ENCODE measurements around the gene RIMBP2. TPM values are rescaled to one million over a fixed set of nuclear protein-coding genes. Genes with fewer than 3 reads are reported as not detected.

The RIMBP2 gene
- total and polyA plus RNA-seq, 8 donors, result 0.42 to 19.0 (median 16.1) TPM

DNA sequence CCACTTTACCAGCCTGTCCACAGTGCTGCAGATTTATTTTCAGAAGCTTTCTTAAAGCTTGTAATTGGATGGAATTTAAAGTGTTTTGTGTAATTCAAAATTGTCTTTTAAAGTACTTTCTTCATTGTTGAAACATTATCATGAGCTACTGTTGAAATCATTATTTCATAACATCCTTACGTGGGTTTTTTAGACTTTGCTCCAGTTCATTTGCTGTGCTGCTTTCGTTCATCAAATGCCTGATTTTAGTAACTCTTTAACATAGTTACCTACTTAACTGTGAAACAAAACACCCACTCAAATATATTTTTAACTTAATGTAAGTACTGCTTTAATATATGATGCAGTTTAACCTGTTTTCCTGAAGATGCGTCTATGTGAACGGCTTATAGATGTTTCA lies 330.9 kb downstream of the RIMBP2 start:
- Histone ChIP-seq H3K9me3 (no peaks in the 10 kb centered on the region), H3K27ac (no peak overlapping the region), H3K27me3 (no peaks in the 10 kb centered on the region), H3K4me1 (no peaks in the 10 kb centered on the region), H3K4me3 (no peak overlapping the region), H3K36me3 (no peaks in the 10 kb centered on the region)
- DNase-seq, result no peak
- ATAC-seq, result no peak
- intact Hi-C loops (cut with DNase I), result no loop called here
- TF ChIP-seq, protein P1, sequence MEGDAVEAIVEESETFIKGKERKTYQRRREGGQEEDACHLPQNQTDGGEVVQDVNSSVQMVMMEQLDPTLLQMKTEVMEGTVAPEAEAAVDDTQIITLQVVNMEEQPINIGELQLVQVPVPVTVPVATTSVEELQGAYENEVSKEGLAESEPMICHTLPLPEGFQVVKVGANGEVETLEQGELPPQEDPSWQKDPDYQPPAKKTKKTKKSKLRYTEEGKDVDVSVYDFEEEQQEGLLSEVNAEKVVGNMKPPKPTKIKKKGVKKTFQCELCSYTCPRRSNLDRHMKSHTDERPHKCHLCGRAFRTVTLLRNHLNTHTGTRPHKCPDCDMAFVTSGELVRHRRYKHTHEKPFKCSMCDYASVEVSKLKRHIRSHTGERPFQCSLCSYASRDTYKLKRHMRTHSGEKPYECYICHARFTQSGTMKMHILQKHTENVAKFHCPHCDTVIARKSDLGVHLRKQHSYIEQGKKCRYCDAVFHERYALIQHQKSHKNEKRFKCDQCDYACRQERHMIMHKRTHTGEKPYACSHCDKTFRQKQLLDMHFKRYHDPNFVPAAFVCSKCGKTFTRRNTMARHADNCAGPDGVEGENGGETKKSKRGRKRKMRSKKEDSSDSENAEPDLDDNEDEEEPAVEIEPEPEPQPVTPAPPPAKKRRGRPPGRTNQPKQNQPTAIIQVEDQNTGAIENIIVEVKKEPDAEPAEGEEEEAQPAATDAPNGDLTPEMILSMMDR (IDR thresholded peaks at IDR 0.05), result no peak

DNA sequence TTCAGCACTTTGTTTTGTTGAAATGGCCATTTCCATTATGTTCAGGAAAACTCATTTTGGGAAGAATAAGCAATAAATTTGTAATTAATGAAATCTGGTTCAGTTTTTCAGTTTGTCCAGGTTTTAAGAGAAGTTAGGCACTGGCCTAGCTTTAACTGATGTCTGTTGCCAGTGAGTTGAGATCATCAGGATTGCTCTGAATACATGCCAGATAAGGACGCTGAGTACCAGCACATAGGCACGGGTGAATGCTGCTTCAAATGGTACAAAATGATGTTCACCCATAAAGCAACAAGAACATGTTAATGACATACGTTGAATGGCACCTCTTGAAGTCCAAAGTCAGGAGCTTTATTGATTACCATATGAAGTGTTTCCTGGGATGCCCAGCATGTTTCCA lies 331.9 kb downstream of the RIMBP2 start:
- no peak overlapping the region for H3K4me3 ChIP-seq
- no peaks in the 10 kb centered on the region for H3K36me3 ChIP-seq
- TF ChIP-seq, protein P1 (IDR thresholded peaks at IDR 0.05), result no peak
- H3K9me3 ChIP-seq, result no peaks in the 10 kb centered on the region
- intact Hi-C loops (cut with DNase I), result no loop called here
- H3K27me3 ChIP-seq, result no peaks in the 10 kb centered on the region
- H3K4me1 ChIP-seq, result no peaks in the 10 kb centered on the region
- H3K27ac ChIP-seq, result no peak overlapping the region
- ATAC-seq, result no peak
- no peak for DNase-seq

DNA sequence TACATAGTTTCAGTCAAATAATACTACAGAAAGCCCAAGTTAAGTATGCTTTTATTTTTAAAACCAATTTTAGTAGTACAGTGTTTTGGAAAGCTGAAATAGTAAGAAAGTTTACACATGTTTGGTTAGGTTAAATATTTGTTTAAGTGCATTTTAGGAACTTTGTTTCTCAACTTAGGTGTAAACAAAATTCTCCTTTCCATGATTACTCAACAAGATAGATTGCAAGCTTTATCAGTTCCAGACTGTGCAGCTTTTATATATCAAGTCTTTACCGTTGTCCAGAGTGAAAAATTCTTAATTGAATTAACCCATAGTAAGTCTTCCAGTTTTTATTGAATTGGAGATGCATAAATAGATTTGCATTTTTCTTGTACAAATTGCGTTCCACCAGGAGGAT lies 333.3 kb downstream of the RIMBP2 start:
- H3K4me1 ChIP-seq, result no peaks in the 10 kb centered on the region
- no peaks in the 10 kb centered on the region for H3K27me3 ChIP-seq
- DNase-seq (no peak), ATAC-seq (no peak)
- H3K4me3 ChIP-seq, result no peak overlapping the region
- no peaks in the 10 kb centered on the region for H3K36me3 ChIP-seq
- H3K9me3 ChIP-seq, result no peaks in the 10 kb centered on the region
- TF ChIP-seq, protein P1 (IDR thresholded peaks at IDR 0.05), result no peak
- no peak overlapping the region for H3K27ac ChIP-seq
- intact Hi-C loops (cut with DNase I), result no loop called here

DNA sequence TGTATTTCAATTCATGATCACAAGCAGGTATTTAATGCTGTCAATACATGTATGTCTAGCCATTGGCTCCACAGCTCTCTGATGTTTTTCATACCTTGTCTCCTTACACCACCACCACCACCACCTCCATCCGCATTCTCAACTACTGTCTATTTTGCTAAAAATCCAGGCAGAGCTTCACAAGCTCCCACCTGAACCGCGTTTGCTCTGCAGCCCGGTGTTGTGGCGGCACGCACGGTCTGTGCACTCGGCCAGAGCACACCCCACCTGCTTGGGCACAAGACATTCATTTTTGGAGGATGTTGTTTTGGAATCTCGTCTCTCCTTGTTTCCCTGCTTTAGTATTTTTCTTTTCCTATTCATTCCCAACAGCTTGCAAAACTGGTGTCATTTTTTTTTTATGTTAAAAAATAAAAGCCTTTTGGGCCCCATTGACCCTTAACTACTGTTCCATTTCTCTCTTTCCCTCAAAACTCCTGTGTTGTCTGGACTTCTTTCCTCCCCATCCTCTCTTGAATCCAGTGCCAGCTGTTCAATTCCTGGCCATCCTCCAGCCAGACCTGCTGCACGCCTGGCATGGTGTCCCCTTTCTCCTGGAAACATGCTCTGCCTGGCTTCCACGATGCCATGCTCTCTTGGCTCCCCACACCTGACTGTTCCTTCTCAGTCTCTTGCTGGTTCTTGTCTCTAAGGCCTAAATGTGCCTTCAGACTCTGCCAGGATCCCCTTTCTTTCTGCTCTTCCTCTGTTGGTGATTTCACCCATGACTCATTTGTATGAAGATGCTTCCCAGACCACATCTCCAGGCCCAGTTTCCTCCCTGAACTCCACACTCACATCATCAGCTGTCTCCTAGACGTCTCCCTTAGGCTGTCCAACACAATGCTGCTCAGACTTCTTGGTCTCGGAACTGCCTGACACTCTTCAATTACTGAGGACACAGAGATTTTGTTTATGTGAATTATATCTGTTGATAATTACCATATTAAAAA lies 340.5 kb downstream of the RIMBP2 start:
- Histone ChIP-seq H3K4me1 (no peaks in the 10 kb centered on the region), H3K27me3 (peaks cover 5 to 54% of the 10 kb centered on the region in 2 donors), H3K36me3 (no peaks in the 10 kb centered on the region), H3K4me3 (no peak overlapping the region), H3K9me3 (no peaks in the 10 kb centered on the region), H3K27ac (no peak overlapping the region)
- ATAC-seq (no peak), DNase-seq (no peak)
- TF ChIP-seq, protein P1 (IDR thresholded peaks at IDR 0.05), result no peak
- intact Hi-C loops (cut with DNase I), result no loop called here

DNA sequence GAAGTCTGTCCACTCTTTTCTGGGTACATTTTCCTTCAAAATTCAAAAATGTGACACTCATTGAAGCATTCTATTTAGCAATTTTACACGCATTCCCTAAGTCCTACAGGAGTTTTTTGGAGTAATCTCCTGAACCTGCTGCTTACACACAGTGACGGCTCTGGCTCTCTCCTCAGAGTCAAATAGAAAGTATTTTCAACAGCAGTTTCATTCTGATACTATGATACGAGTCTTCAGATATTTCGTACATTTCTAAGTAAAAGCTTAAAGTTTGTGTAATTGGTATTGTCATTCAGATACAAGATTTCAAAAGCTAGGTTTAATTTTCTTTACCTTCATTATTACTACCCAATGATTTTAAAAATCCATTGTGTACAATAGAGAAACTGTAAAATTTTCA lies 342.0 kb downstream of the RIMBP2 start:
- no peak overlapping the region for H3K4me3 ChIP-seq
- H3K4me1 ChIP-seq, result no peaks in the 10 kb centered on the region
- no peaks in the 10 kb centered on the region for H3K9me3 ChIP-seq
- H3K27ac ChIP-seq, result no peak overlapping the region
- intact Hi-C loops (cut with DNase I), result no loop called here
- TF ChIP-seq, protein P1 (IDR thresholded peaks at IDR 0.05), result no peak
- no peaks in the 10 kb centered on the region for H3K36me3 ChIP-seq
- no peak for DNase-seq
- peaks cover 5 to 69% of the 10 kb centered on the region in 2 donors for H3K27me3 ChIP-seq
- ATAC-seq, result no peak
